ENCODE data around the gene WIPF3. TPM values are rescaled to one million over a fixed set of nuclear protein-coding genes. Genes with fewer than 3 reads are reported as not detected.

The WIPF3 gene
- total and polyA plus RNA-seq, 12 donors = 1.1 to 15.4 (median 6.9) TPM

DNA sequence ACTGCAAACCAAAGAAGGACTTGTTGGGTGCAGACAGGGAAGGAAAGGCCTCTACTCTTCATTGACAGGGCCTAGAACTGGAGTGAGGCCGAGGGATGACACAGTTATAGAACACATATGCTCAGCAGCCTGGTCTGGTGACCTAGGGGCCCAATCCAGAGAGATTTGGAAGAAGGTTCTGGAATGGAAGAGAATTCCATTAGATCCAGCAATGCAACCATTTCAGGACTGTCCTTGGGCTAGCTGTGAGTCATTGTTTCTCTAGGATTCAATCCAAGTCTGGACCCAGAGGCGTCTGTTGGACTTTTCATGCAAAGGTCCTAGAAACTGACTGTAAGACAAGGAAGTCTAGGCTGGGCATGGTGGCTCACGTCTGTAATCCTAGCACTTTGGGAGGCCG lies 59.2 kb downstream of the WIPF3 start:
- WGBS, 2 donors = 52 to 72% methylated on average over 4 of the region's 4 CpGs
- H3K27ac ChIP-seq = peak overlapping the region in 6 of 10 donors; percentile 38 to 84 (median 62)
- peak; percentile 67 to 78 (median 72) for ATAC-seq
- H3K27me3 ChIP-seq = no peaks in the 10 kb centered on the region
- H3K36me3 ChIP-seq = no peaks in the 10 kb centered on the region
- no peak overlapping the region for H3K4me3 ChIP-seq
- no peaks in the 10 kb centered on the region for H3K9me3 ChIP-seq
- no peak for TF ChIP-seq CTCF (IDR thresholded peaks at IDR 0.05)
- intact Hi-C loops (cut with DNase I) = loop anchor here in 1 of 10 donors (5.0 kb wide), 1 partner anchor 58 kb away; the partner anchor contains the start of gene WIPF3
- DNase-seq = peak in 1 of 2 donors; percentile 18
- H3K4me1 ChIP-seq = peaks cover 5 to 31% (median 29%) of the 10 kb centered on the region in 9 donors

DNA sequence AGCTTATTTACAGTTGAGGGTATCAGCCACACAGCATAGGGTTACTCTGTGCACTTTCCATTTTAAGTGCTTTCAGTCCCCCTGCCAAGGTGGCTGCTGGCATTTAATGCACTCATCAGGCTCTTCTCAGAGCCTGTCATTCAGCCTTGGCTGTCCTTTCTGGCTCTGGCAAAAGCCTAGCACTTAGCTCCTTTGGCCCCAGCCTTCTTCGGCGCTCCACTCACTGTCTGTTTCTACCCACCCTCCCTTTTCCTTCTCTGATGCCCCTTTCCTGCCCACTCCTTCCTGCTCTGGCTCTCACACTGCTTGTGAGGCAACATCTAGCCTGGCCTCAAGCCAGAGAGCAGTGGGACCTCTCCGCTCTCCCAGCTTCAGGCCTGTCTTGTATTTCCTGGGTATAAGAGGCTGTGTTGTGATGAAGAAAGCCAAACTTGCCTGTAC lies 60.2 kb downstream of the WIPF3 start:
- WGBS, 2 donors = 26 to 35% methylated on average over 3 of the region's 3 CpGs
- Histone ChIP-seq H3K4me3 (no peak overlapping the region), H3K27ac (peak overlapping the region in 8 of 10 donors; percentile 18 to 84 (median 55)), H3K27me3 (no peaks in the 10 kb centered on the region), H3K36me3 (no peaks in the 10 kb centered on the region), H3K4me1 (peaks cover 5 to 31% (median 29%) of the 10 kb centered on the region in 9 donors), H3K9me3 (no peaks in the 10 kb centered on the region)
- ATAC-seq (peak; percentile 46 to 95 (median 84)), DNase-seq (peak; percentile 40 to 53)
- intact Hi-C loops (cut with DNase I) = loop anchor here in 1 of 10 donors (5.0 kb wide), 1 partner anchor 59 kb away; the partner anchor contains the start of gene WIPF3
- TF ChIP-seq CTCF (IDR thresholded peaks at IDR 0.05) = no peak

DNA sequence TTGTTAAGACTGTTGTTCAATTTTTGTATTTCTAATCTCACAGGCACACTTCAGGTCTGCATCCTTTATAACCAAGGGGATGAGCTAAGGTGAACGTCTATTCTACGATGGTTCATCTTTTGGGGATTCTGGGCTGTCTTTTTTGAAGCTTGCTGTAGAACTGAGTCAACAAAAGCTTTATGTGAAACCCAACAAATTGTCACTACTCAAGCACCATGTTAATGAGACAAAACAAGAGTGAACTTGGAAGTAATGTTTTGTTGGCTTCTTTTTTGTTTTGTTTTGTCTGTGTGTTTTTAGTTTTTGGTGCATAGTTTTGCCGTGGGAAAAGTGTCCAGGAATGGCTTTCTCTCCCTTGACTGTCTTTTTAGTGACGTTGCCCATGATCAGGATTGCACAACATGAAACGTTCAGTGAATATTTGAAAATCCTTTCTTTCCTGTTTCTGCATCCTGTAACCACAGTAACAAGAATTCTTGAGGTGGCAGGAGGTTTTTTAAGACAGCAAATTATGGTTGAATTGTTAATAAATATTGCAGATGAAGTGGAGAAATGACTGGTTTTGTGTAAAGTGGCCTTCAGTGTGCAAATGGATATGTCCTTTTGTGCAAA lies 65.6 kb downstream of the WIPF3 start:
- H3K27ac ChIP-seq = no peak overlapping the region
- 65 to 76% methylated on average over 5 of the region's 5 CpGs for WGBS, 2 donors
- no peak for ATAC-seq
- no peak for DNase-seq
- no peaks in the 10 kb centered on the region for H3K27me3 ChIP-seq
- no peaks in the 10 kb centered on the region for H3K9me3 ChIP-seq
- H3K4me3 ChIP-seq = no peak overlapping the region
- intact Hi-C loops (cut with DNase I) = no loop called here
- TF ChIP-seq CTCF (IDR thresholded peaks at IDR 0.05) = no peak
- peaks cover 0 to 4% (median 3%) of the 10 kb centered on the region in 9 donors for H3K4me1 ChIP-seq
- H3K36me3 ChIP-seq = no peaks in the 10 kb centered on the region

DNA sequence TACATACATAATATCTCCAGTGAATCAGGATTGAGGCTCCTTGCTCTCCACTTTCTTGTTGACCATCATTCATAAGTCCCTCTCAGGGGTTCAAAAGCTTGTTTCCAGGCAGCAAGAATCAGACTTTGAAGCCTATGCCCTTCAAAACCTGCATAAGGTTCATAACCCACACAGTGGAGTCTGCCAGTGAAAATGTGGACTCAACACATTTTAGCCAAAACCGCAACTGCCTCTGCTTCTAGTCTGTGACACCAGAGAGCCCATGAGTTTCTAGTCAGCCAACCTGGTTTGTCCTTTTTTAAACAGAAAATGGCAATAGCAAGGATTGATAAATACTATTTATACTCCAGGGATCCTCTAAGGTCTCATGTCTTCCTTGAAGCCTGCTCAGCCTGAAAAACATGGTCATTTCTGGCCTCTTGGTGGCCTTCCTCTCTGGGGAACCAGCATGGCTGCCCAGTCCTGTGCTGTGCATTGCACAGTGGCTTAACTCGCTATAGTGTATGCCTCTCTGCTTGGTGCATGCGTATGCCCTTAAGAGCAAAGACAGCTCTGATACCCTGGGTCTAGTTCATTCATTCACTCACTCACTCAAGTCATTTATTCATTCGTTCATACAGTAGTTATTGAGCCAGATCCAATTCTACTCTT lies 67.5 kb downstream of the WIPF3 start:
- ATAC-seq (no peak), DNase-seq (no peak)
- H3K27me3 ChIP-seq = no peaks in the 10 kb centered on the region
- TF ChIP-seq CTCF (IDR thresholded peaks at IDR 0.05) = no peak
- H3K4me1 ChIP-seq = no peaks in the 10 kb centered on the region
- H3K9me3 ChIP-seq = no peaks in the 10 kb centered on the region
- no peak overlapping the region for H3K27ac ChIP-seq
- intact Hi-C loops (cut with DNase I) = no loop called here
- 93 to 95% methylated on average over 4 of the region's 4 CpGs for WGBS, 2 donors
- no peak overlapping the region for H3K4me3 ChIP-seq
- H3K36me3 ChIP-seq = no peaks in the 10 kb centered on the region

Measured in heart right ventricle (tissue), 16 donors.